Measurements from ENCODE around the gene LAMB1. TPM values are rescaled to one million over a fixed set of nuclear protein-coding genes. Genes with fewer than 3 reads are reported as not detected.
A peak's percentile ranks its signal among the peaks of the same experiment; 100 is the strongest.

Gene LAMB1
- total and polyA plus RNA-seq, 3 donors from 2014 or later: 42.0 to 65.2 (median 43.1) TPM

DNA sequence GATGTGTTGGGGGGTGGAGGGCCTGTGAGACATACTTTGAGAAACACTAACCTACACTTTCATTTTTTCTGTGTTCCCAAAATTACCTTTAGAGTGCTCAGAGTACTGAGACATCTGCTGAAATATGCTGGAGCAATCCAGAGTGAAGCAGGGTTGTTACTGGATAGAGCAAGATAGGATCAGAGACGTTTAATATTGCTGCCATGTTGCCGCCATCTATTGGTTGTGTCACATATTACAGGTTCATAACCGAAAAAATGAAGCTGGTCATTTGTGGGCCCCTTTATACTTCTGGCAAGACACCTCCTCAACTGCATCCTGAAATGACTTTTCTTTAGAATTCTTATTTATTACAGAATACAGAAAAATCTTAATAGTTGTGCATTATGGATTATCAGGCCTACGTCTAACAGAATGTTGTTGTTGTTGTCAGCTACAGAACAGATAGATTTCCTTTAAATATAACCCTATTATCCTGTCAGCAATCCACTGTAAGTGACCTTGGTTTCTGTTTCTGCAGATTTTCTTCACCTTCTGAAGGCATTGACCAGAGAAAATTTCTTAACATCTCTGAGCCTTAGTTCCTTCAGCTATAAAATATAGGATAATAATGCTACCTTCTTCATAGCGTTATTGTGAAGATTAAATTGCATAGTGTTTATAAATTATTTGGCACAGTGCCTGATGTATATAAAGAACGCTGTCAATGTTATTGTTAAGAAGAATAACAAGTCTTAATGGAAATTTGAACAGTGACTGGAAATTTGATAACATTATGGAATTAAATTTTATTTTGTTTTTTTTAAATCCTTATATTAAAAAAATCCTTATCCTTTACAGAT lies 128.1 kb downstream of the LAMB1 start:
- intact Hi-C loops (cut with DNase I; ENCODE audit: low total_unique reads): loop anchor here (10.0 kb wide), 1 partner anchor 130 kb away; the partner anchor contains the start of gene CBLL1
- no peak overlapping the region for H3K27ac ChIP-seq
- WGBS, 2 donors: 34 to 37% methylated on average over 6 of the region's 6 CpGs
- peak; percentile 68 for DNase-seq
- no peaks in the 10 kb centered on the region for H3K27me3 ChIP-seq
- no peaks in the 10 kb centered on the region for H3K9me3 ChIP-seq
- no peak overlapping the region for H3K4me3 ChIP-seq
- H3K36me3 ChIP-seq (ENCODE audit: low read depth, missing control alignments): no peaks in the 10 kb centered on the region
- TF ChIP-seq POLR2A (IDR thresholded peaks at IDR 0.05): no peak
- TF ChIP-seq, protein P1, sequence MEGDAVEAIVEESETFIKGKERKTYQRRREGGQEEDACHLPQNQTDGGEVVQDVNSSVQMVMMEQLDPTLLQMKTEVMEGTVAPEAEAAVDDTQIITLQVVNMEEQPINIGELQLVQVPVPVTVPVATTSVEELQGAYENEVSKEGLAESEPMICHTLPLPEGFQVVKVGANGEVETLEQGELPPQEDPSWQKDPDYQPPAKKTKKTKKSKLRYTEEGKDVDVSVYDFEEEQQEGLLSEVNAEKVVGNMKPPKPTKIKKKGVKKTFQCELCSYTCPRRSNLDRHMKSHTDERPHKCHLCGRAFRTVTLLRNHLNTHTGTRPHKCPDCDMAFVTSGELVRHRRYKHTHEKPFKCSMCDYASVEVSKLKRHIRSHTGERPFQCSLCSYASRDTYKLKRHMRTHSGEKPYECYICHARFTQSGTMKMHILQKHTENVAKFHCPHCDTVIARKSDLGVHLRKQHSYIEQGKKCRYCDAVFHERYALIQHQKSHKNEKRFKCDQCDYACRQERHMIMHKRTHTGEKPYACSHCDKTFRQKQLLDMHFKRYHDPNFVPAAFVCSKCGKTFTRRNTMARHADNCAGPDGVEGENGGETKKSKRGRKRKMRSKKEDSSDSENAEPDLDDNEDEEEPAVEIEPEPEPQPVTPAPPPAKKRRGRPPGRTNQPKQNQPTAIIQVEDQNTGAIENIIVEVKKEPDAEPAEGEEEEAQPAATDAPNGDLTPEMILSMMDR (IDR thresholded peaks at IDR 0.05): peak; percentile 65 to 77 (median 73)
- no peaks in the 10 kb centered on the region for H3K4me1 ChIP-seq

DNA sequence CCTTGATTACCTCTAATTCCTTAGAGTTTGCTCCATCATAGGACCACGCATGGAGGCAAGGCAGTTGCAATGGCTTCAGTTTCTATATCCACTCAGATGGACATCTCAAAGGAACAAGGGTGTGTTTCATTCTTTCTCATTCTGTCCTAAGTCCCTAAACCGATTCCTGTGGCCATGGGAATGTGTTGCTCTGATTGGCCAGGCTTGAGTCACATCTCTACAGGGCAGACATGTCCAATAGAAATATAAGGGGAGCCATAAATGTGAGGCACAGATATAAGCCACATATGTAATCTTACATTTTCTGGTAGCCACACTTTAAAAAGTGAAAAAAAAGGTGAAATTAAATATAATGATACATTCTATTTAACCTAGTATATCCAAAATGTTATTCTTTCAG lies 128.8 kb downstream of the LAMB1 start:
- H3K9me3 ChIP-seq: no peaks in the 10 kb centered on the region
- TF ChIP-seq, protein P1 (IDR thresholded peaks at IDR 0.05): no peak
- TF ChIP-seq POLR2A (IDR thresholded peaks at IDR 0.05): no peak
- H3K36me3 ChIP-seq (ENCODE audit: low read depth, missing control alignments): no peaks in the 10 kb centered on the region
- no peaks in the 10 kb centered on the region for H3K4me1 ChIP-seq
- DNase-seq: no peak
- no peak overlapping the region for H3K27ac ChIP-seq
- 59 to 81% methylated on average over 2 of the region's 2 CpGs for WGBS, 2 donors
- H3K27me3 ChIP-seq: no peaks in the 10 kb centered on the region
- H3K4me3 ChIP-seq: no peak overlapping the region
- intact Hi-C loops (cut with DNase I; ENCODE audit: low total_unique reads): loop anchor here (10.0 kb wide), 1 partner anchor 129 kb away; the partner anchor contains the start of gene CBLL1

Small RNA genes within 50 kb of the gene (small RNA-seq; reads per million reads assigned to genes)
- 0 reads per million in 2 donors for gene RF00012

Other genes with a start within 250 kb of the LAMB1 start
- 1 to 10 TPM in 1 of 2 donors, not detected in 1; 1.1 TPM for gene SLC26A3, start 199.9 kb downstream of the LAMB1 start, total RNA-seq
- gene SLC26A3, start 199.9 kb downstream of the LAMB1 start, polyA plus RNA-seq (ENCODE audit: insufficient read depth, low read depth, low replicate concordance): 1.3 TPM
- gene DLD, start 112.0 kb downstream of the LAMB1 start, total RNA-seq: 10 to 100 TPM; 50.2 to 57.3 TPM
- gene DLD, start 112.0 kb downstream of the LAMB1 start, polyA plus RNA-seq (ENCODE audit: insufficient read depth, low read depth, low replicate concordance): 63.7 TPM
- 1 to 10 TPM; 3.0 to 3.1 TPM for gene LAMB4, start 127.2 kb upstream of the LAMB1 start, total RNA-seq
- 2.8 TPM for gene LAMB4, start 127.2 kb upstream of the LAMB1 start, polyA plus RNA-seq (ENCODE audit: insufficient read depth, low read depth, low replicate concordance)